IMR-90 (cell line): Measurements from ENCODE around the gene MEF2D. TPM values are rescaled to one million over a fixed set of nuclear protein-coding genes. Genes with fewer than 3 reads are reported as not detected.

Experiments used
- ATAC-seq: fragments of 200-7000 bp; cut with Tn5 transposase; 2 replicates; pipeline ENCODE4 v1.9.1; 2020; ENCODE audit warnings: low read depth, mild to moderate bottlenecking, moderate library complexity
- BruUV-seq: library from RNA; stranded (reverse); fragments of 400-500 nt; replicated peaks from 2 replicates; lab custom pipeline; 2021; lab: Mats Ljungman, UMichigan
- CTCF ChIA-PET: fragments of 300-600 bp; formaldehyde crosslinking; extraction: SDS; loops from one replicate; lab custom pipeline; 2021; ENCODE audit warnings: antibody characterized with exemption; lab: Yijun Ruan, JAX
- POLR2A ChIA-PET: fragments of 300-600 bp; sonication (Branson Sonifier 250); formaldehyde crosslinking; loops from one replicate; lab custom pipeline; 2022; ENCODE audit warnings: antibody characterized with exemption; ENCODE audit not compliant: unreplicated experiment; lab: Charles Lee
- DNase-seq: peaks from one replicate; pipeline ENCODE4 v3.0.0; 2013
- H2AFZ ChIP-seq: replicated peaks from 2 replicates; pipeline ENCODE3; 2013; ENCODE audit warnings: low read length, mild to moderate bottlenecking; ENCODE audit not compliant: poor library complexity
- H2AK5ac ChIP-seq: 2 replicates; pipeline ENCODE4 v1.6.1; 2013; ENCODE audit warnings: low read depth, low read length, inconsistent platforms
- H2AK9ac ChIP-seq: replicated peaks from 2 replicates; pipeline ENCODE3; 2013; ENCODE audit warnings: mild to moderate bottlenecking, low read depth, low read length, moderate library complexity; ENCODE audit not compliant: poor library complexity
- H2BK120ac ChIP-seq: 2 replicates; pipeline ENCODE4 v1.6.1; 2013; ENCODE audit warnings: low read depth, low read length, inconsistent platforms
- H2BK15ac ChIP-seq: 3 replicates; pipeline ENCODE4 v1.6.1; 2013; ENCODE audit warnings: low read depth, low read length, inconsistent platforms
- H2BK20ac ChIP-seq: 2 replicates; pipeline ENCODE4 v1.6.1; 2013; ENCODE audit warnings: low read depth, mild to moderate bottlenecking, inconsistent platforms, low read length, moderate library complexity
- H2BK5ac ChIP-seq: 2 replicates; pipeline ENCODE4 v1.6.1; 2013; ENCODE audit warnings: mild to moderate bottlenecking, low read depth, low read length, inconsistent platforms; ENCODE audit not compliant: poor library complexity, severe bottlenecking
- H3K14ac ChIP-seq: replicated peaks from 2 replicates; pipeline ENCODE4 v1.6.1; 2013; ENCODE audit warnings: low read depth, low read length, inconsistent platforms
- H3K18ac ChIP-seq: 2 replicates; pipeline ENCODE4 v1.6.1; 2013; ENCODE audit warnings: low read depth, low read length, control low read depth
- H3K23ac ChIP-seq: 2 replicates; pipeline ENCODE4 v1.6.1; 2013; ENCODE audit warnings: low read depth, low read length, inconsistent platforms
- H3K27ac ChIP-seq: 2 replicates; pipeline ENCODE4 v1.5.1; 2013; ENCODE audit warnings: mild to moderate bottlenecking, control low read depth, low read length; ENCODE audit not compliant: insufficient read depth
- H3K27me3 ChIP-seq: 2 replicates; pipeline ENCODE4 v1.6.1; 2013; ENCODE audit warnings: low read length; ENCODE audit not compliant: control insufficient read depth, insufficient read depth
- H3K36me3 ChIP-seq: 2 replicates; pipeline ENCODE4 v1.6.1; 2013; ENCODE audit warnings: low read length, mixed read lengths; ENCODE audit not compliant: control insufficient read depth, insufficient read depth
- H3K4ac ChIP-seq: 2 replicates; pipeline ENCODE4 v1.6.1; 2013; ENCODE audit warnings: low read depth, low read length, inconsistent platforms
- H3K4me1 ChIP-seq: 2 replicates; pipeline ENCODE4 v1.6.1; 2013; ENCODE audit warnings: low read length, mixed read lengths; ENCODE audit not compliant: control insufficient read depth, insufficient read depth
- H3K4me2 ChIP-seq: 2 replicates; pipeline ENCODE4 v1.6.1; 2013; ENCODE audit warnings: low read depth, mild to moderate bottlenecking, control low read depth, low read length, moderate library complexity
- H3K4me3 ChIP-seq: 2 replicates; pipeline ENCODE4 v1.5.1; 2013; ENCODE audit warnings: low read depth, mild to moderate bottlenecking, control low read depth, low read length, moderate library complexity; ENCODE audit not compliant: insufficient read depth
- H3K56ac ChIP-seq: 2 replicates; pipeline ENCODE4 v1.6.1; 2013; ENCODE audit warnings: low read length, inconsistent platforms; ENCODE audit not compliant: insufficient read depth; ENCODE audit errors: extremely low read depth
- H3K79me1 ChIP-seq, 2 experiments: 2 replicates each; pipeline ENCODE4 v1.6.1; 2013; ENCODE audit warnings: low read length in 2 of 2, inconsistent platforms in 1 of 2, low read depth in 1 of 2
- H3K9ac ChIP-seq: 2 replicates; pipeline ENCODE4 v1.6.1; 2013; ENCODE audit warnings: low read depth, low read length, control low read depth
- H3K9me1 ChIP-seq: 2 replicates; pipeline ENCODE4 v1.6.1; 2013; ENCODE audit warnings: low read length, inconsistent platforms; ENCODE audit not compliant: insufficient read depth
- H3K9me3 ChIP-seq: 2 replicates; pipeline ENCODE4 v1.6.1; 2013; ENCODE audit warnings: low read length; ENCODE audit not compliant: control insufficient read depth, insufficient read depth
- H4K20me1 ChIP-seq: 2 replicates; pipeline ENCODE4 v1.6.1; 2013; ENCODE audit warnings: low read length, inconsistent platforms; ENCODE audit not compliant: insufficient read depth
- H4K5ac ChIP-seq: 2 replicates; pipeline ENCODE4 v1.6.1; 2013; ENCODE audit warnings: mild to moderate bottlenecking, low read depth, low read length, control low read depth
- H4K8ac ChIP-seq, 2 experiments: 2 replicates each; pipeline ENCODE4 v1.6.1; 2013; ENCODE audit warnings: low read depth in 2 of 2, low read length in 2 of 2, control low read depth in 1 of 2, inconsistent platforms in 1 of 2
- H4K91ac ChIP-seq: 2 replicates; pipeline ENCODE4 v1.6.1; 2013; ENCODE audit warnings: low read depth, low read length, inconsistent platforms; ENCODE audit not compliant: insufficient read depth
- MXI1 ChIP-seq: IDR thresholded peaks from 2 replicates; pipeline ENCODE4 v1.6.1; 2012; ENCODE audit warnings: low read depth, mild to moderate bottlenecking, low read length, moderate library complexity, borderline replicate concordance
- RFX5 ChIP-seq: IDR thresholded peaks from 2 replicates; pipeline ENCODE4 v1.8.0; 2012; ENCODE audit warnings: low read depth, mild to moderate bottlenecking, low read length, moderate library complexity
- WGBS, 2 experiments: methylation state at CpG; one replicate each; pipeline versions ENCODE4 v1.1.5 to v1.1.7; 2013; ENCODE audit warnings: missing lambda C conversion rate in 2 of 2; ENCODE audit not compliant: insufficient read length in 1 of 2; ENCODE audit errors: extremely low coverage in 2 of 2; 5-methylcytosine and 5-hydroxymethylcytosine counted together
- dilution Hi-C: fragments of 300-500 bp; cut with HindIII; formaldehyde crosslinking; loops from one replicate; pipeline ENCODE4 v1.14.3; 2018; ENCODE audit warnings: low sequenced_read_pairs; ENCODE audit not compliant: unreplicated experiment
- in situ Hi-C: fragments of 300-500 bp; cut with MboI; formaldehyde crosslinking; loops from 3 replicates; pipeline ENCODE4 v1.14.3; 2019; ENCODE audit warnings: low sequenced_read_pairs, inconsistent platforms, mixed read lengths
- intact Hi-C: fragments of 100-400 bp; cut with micrococcal nuclease; formaldehyde crosslinking; loops from 2 replicates; pipeline ENCODE4 v1.10.0; 2022
- polyA plus RNA-seq, 3 experiments: library from polyadenylated mRNA; depleted of rRNA; stranded (reverse); fragments of >200 nt; gene quantifications; 2 replicates each; pipeline ENCODE4 v1.2.3, GENCODE V29; 2012; ENCODE audit warnings: low replicate concordance in 1 of 3
- total RNA-seq: library from RNA; depleted of rRNA; stranded (reverse); fragments of >200 nt; gene quantifications from 2 replicates; pipeline ENCODE4 v1.2.3, GENCODE V29; 2012

MEF2D gene
- total and polyA plus RNA-seq, 2 of the 4 experiments (the other 2 are of a cell fraction), result 2.9 to 20.0 TPM

- no peak overlapping the region for H3K23ac ChIP-seq
- no peak overlapping the region for H2AK5ac ChIP-seq
- H4K8ac ChIP-seq, result no peak overlapping the region
- no peak overlapping the region for H4K91ac ChIP-seq
- DNase-seq, result no peak
- no peaks in the 10 kb centered on the region for H3K9me3 ChIP-seq
- H3K79me1 ChIP-seq, result no peaks in the 10 kb centered on the region; a peak in 1 of 4 replicates
- H2BK120ac ChIP-seq, result no peak overlapping the region
- BruUV-seq, result no TSS peak
- no peak for TF ChIP-seq RFX5
- TF ChIP-seq MXI1, result no peak
- in situ Hi-C loops (no loop called here), intact Hi-C loops (no loop called here), dilution Hi-C loops (no loop called here)
- peaks cover 17% of the 10 kb centered on the region for H3K36me3 ChIP-seq
- H3K4me1 ChIP-seq, result no peaks in the 10 kb centered on the region
- no peak overlapping the region for H4K5ac ChIP-seq
- no peak for ATAC-seq
- H3K4me2 ChIP-seq, result no peak overlapping the region
- H2AFZ ChIP-seq, result no peak overlapping the region
- no peaks in the 10 kb centered on the region for H3K27me3 ChIP-seq
- H2AK9ac ChIP-seq, result no peak overlapping the region
- no peak overlapping the region for H3K27ac ChIP-seq
- no peak overlapping the region for H2BK20ac ChIP-seq
- H2BK15ac ChIP-seq, result no peak overlapping the region
- no peak overlapping the region for H3K4ac ChIP-seq
- H3K56ac ChIP-seq, result no peak overlapping the region
- no peak overlapping the region for H2BK5ac ChIP-seq
- no peak overlapping the region for H3K18ac ChIP-seq
- H3K14ac ChIP-seq, result no peak overlapping the region
- peaks cover 4% of the 10 kb centered on the region; the same call in 1 of the 2 replicates for H3K9me1 ChIP-seq
- no peaks in the 10 kb centered on the region for H4K20me1 ChIP-seq
- WGBS, 2 experiments, result no CpG with 5 or more reads among the region's 3 CpGs
- no peak overlapping the region for H3K9ac ChIP-seq
- POLR2A ChIA-PET, result no interaction called here
- H3K4me3 ChIP-seq, result no peak overlapping the region
- CTCF ChIA-PET, result no interaction called here
Measured at GRCh38 chr1:156544592-156545102, 44.1 kb upstream of the MEF2D start.
